GM12878 (cell line): Measurements from ENCODE around the gene PCDHA12.

Experiments used
- EZH2 ChIP-seq: IDR thresholded peaks from 2 replicates; pipeline ENCODE4 v1.6.1; 2012; ENCODE audit warnings: low read depth, mild to moderate bottlenecking, control low read depth, inconsistent platforms, low read length, borderline replicate concordance; ENCODE audit not compliant: control insufficient read depth
- LARP7 ChIP-seq: fragments of 450-650 bp; IDR thresholded peaks from 2 replicates; pipeline ENCODE4 v1.6.1; 2017; ENCODE audit warnings: mild to moderate bottlenecking
- SREBF2 ChIP-seq: IDR thresholded peaks from 2 replicates; pipeline ENCODE4 v1.6.1; 2012; ENCODE audit warnings: mild to moderate bottlenecking, low read length
- TF ChIP-seq, protein P1 (sequence below): fragments of 450-650 bp; IDR thresholded peaks from 2 replicates; pipeline ENCODE4 v1.6.1; 2016; ENCODE audit warnings: mild to moderate bottlenecking, moderate library complexity, borderline replicate concordance
- TF ChIP-seq, protein P2 (sequence below): IDR thresholded peaks from 2 replicates; pipeline ENCODE4 v1.6.1; 2011; ENCODE audit warnings: borderline replicate concordance, low read depth, mild to moderate bottlenecking, moderate library complexity, mixed read lengths, low read length; ENCODE audit not compliant: insufficient read depth; ENCODE audit errors: extremely low read length
- TF ChIP-seq, protein P3 (sequence below): IDR thresholded peaks from 2 replicates; pipeline ENCODE4 v1.6.1; 2011; ENCODE audit warnings: low read depth, low read length, improper control_type of control experiment, borderline replicate concordance
- TF ChIP-seq, protein P4 (sequence below): IDR thresholded peaks from 2 replicates; pipeline ENCODE4 v1.6.1; 2012; ENCODE audit warnings: mild to moderate bottlenecking, low read depth, low read length
- TF ChIP-seq, protein P5 (sequence below), 3 experiments: IDR thresholded peaks in 2 of 3; conservative IDR thresholded peaks in 1 of 3; 2 replicates each; pipeline ENCODE4 v1.5.1; 2011; ENCODE audit warnings: low read depth in 3 of 3, low read length in 3 of 3, mild to moderate bottlenecking in 3 of 3, control low read depth in 2 of 3, moderate library complexity in 2 of 3, inconsistent platforms in 1 of 3, mixed read lengths in 1 of 3; ENCODE audit not compliant: control insufficient read depth in 2 of 3, insufficient read depth in 1 of 3; ENCODE audit errors: extremely low read depth in 1 of 3

DNA sequence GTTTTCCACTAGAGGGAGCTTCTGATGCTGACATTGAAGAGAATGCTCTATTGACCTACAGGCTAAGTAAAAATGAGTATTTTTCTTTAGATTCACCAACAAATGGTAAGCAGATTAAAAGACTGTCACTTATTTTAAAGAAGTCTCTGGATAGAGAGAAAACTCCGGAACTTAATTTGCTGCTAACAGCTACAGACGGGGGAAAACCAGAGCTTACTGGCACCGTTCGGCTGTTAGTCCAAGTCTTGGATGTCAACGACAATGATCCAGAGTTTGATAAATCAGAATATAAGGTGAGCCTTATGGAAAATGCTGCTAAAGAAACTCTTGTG is 5.6 kb upstream of the PCDHA12 start:
- TF ChIP-seq, protein P1, sequence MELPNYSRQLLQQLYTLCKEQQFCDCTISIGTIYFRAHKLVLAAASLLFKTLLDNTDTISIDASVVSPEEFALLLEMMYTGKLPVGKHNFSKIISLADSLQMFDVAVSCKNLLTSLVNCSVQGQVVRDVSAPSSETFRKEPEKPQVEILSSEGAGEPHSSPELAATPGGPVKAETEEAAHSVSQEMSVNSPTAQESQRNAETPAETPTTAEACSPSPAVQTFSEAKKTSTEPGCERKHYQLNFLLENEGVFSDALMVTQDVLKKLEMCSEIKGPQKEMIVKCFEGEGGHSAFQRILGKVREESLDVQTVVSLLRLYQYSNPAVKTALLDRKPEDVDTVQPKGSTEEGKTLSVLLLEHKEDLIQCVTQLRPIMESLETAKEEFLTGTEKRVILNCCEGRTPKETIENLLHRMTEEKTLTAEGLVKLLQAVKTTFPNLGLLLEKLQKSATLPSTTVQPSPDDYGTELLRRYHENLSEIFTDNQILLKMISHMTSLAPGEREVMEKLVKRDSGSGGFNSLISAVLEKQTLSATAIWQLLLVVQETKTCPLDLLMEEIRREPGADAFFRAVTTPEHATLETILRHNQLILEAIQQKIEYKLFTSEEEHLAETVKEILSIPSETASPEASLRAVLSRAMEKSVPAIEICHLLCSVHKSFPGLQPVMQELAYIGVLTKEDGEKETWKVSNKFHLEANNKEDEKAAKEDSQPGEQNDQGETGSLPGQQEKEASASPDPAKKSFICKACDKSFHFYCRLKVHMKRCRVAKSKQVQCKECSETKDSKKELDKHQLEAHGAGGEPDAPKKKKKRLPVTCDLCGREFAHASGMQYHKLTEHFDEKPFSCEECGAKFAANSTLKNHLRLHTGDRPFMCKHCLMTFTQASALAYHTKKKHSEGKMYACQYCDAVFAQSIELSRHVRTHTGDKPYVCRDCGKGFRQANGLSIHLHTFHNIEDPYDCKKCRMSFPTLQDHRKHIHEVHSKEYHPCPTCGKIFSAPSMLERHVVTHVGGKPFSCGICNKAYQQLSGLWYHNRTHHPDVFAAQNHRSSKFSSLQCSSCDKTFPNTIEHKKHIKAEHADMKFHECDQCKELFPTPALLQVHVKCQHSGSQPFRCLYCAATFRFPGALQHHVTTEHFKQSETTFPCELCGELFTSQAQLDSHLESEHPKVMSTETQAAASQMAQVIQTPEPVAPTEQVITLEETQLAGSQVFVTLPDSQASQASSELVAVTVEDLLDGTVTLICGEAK = no peak
- TF ChIP-seq EZH2 (no peak), LARP7 (no peak), SREBF2 (no peak)
- TF ChIP-seq, protein P2, sequence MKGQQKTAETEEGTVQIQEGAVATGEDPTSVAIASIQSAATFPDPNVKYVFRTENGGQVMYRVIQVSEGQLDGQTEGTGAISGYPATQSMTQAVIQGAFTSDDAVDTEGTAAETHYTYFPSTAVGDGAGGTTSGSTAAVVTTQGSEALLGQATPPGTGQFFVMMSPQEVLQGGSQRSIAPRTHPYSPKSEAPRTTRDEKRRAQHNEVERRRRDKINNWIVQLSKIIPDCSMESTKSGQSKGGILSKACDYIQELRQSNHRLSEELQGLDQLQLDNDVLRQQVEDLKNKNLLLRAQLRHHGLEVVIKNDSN = no peak
- TF ChIP-seq, protein P3, sequence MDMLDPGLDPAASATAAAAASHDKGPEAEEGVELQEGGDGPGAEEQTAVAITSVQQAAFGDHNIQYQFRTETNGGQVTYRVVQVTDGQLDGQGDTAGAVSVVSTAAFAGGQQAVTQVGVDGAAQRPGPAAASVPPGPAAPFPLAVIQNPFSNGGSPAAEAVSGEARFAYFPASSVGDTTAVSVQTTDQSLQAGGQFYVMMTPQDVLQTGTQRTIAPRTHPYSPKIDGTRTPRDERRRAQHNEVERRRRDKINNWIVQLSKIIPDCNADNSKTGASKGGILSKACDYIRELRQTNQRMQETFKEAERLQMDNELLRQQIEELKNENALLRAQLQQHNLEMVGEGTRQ = no peak
- TF ChIP-seq, protein P4, sequence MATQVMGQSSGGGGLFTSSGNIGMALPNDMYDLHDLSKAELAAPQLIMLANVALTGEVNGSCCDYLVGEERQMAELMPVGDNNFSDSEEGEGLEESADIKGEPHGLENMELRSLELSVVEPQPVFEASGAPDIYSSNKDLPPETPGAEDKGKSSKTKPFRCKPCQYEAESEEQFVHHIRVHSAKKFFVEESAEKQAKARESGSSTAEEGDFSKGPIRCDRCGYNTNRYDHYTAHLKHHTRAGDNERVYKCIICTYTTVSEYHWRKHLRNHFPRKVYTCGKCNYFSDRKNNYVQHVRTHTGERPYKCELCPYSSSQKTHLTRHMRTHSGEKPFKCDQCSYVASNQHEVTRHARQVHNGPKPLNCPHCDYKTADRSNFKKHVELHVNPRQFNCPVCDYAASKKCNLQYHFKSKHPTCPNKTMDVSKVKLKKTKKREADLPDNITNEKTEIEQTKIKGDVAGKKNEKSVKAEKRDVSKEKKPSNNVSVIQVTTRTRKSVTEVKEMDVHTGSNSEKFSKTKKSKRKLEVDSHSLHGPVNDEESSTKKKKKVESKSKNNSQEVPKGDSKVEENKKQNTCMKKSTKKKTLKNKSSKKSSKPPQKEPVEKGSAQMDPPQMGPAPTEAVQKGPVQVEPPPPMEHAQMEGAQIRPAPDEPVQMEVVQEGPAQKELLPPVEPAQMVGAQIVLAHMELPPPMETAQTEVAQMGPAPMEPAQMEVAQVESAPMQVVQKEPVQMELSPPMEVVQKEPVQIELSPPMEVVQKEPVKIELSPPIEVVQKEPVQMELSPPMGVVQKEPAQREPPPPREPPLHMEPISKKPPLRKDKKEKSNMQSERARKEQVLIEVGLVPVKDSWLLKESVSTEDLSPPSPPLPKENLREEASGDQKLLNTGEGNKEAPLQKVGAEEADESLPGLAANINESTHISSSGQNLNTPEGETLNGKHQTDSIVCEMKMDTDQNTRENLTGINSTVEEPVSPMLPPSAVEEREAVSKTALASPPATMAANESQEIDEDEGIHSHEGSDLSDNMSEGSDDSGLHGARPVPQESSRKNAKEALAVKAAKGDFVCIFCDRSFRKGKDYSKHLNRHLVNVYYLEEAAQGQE = no peak
- TF ChIP-seq, protein P5, sequence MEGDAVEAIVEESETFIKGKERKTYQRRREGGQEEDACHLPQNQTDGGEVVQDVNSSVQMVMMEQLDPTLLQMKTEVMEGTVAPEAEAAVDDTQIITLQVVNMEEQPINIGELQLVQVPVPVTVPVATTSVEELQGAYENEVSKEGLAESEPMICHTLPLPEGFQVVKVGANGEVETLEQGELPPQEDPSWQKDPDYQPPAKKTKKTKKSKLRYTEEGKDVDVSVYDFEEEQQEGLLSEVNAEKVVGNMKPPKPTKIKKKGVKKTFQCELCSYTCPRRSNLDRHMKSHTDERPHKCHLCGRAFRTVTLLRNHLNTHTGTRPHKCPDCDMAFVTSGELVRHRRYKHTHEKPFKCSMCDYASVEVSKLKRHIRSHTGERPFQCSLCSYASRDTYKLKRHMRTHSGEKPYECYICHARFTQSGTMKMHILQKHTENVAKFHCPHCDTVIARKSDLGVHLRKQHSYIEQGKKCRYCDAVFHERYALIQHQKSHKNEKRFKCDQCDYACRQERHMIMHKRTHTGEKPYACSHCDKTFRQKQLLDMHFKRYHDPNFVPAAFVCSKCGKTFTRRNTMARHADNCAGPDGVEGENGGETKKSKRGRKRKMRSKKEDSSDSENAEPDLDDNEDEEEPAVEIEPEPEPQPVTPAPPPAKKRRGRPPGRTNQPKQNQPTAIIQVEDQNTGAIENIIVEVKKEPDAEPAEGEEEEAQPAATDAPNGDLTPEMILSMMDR (IDR thresholded peaks at IDR 0.05 in 2 of 3, conservative IDR thresholded peaks at IDR 0.05 in 1 of 3; ENCODE audit: control insufficient read depth in 2 of 3, extremely low read depth in 1 of 3, insufficient read depth in 1 of 3, low read depth in 3 of 3, low read length in 3 of 3) = no peak; a peak in 1 of 6 replicates
